H1 (cell line): ENCODE results near the gene NSUN7.

ENCODE experiments used
- EZH2 ChIP-seq: fragments of 200-600 bp; sonication (generic); IDR thresholded peaks from 2 replicates; pipeline ENCODE4 v1.7.1; 2012; ENCODE audit warnings: low read depth, mild to moderate bottlenecking, moderate library complexity, low read length, inconsistent platforms; ENCODE audit not compliant: severe bottlenecking
- MAX ChIP-seq: IDR thresholded peaks from 2 replicates; pipeline ENCODE4 v1.6.1; 2012; ENCODE audit warnings: inconsistent platforms
- NRF1 ChIP-seq: IDR thresholded peaks from 2 replicates; pipeline ENCODE4 v1.6.1; 2011; ENCODE audit warnings: mild to moderate bottlenecking, low read depth, low read length, improper control_type of control experiment
- PHF8 ChIP-seq: fragments of 200-600 bp; sonication (generic); conservative IDR thresholded peaks from 2 replicates; pipeline ENCODE4 v1.7.1; 2012; ENCODE audit warnings: low read depth, mild to moderate bottlenecking, inconsistent platforms, low read length, moderate library complexity
- POLR2A ChIP-seq, 2 experiments: IDR thresholded peaks; 1 replicate in 1 of 2; 2 replicates in 1 of 2; pipeline ENCODE4 v1.6.1; 2011; ENCODE audit warnings: low read depth in 2 of 2, low read length in 2 of 2, mild to moderate bottlenecking in 2 of 2; ENCODE audit errors: control extremely low read depth in 1 of 2
- POLR2AphosphoS5 ChIP-seq: IDR thresholded peaks from 2 replicates; pipeline ENCODE4 v1.6.1; 2011; ENCODE audit warnings: low read depth, low read length
- RAD21 ChIP-seq, 2 experiments: IDR thresholded peaks in 1 of 2; conservative IDR thresholded peaks in 1 of 2; 2 replicates each; pipeline ENCODE4 v1.6.1; 2011; ENCODE audit warnings: low read depth in 2 of 2, low read length in 2 of 2, improper control_type of control experiment in 1 of 2, inconsistent platforms in 1 of 2, mild to moderate bottlenecking in 1 of 2, moderate library complexity in 1 of 2
- SIN3A ChIP-seq, 2 experiments: IDR thresholded peaks in 1 of 2; conservative IDR thresholded peaks in 1 of 2; 2 replicates each; pipeline ENCODE4 v1.6.1; 2011 to 2012; ENCODE audit warnings: low read length in 2 of 2, improper control_type of control experiment in 1 of 2, low read depth in 1 of 2, mild to moderate bottlenecking in 1 of 2
- SRF ChIP-seq: IDR thresholded peaks from 2 replicates; pipeline ENCODE4 v1.6.1; 2011; ENCODE audit warnings: mild to moderate bottlenecking, low read depth, low read length, moderate library complexity

- TF ChIP-seq RAD21 (IDR thresholded peaks at IDR 0.05 in 1 of 2, conservative IDR thresholded peaks at IDR 0.05 in 1 of 2; ENCODE audit: low read depth in 2 of 2, low read length in 2 of 2) (no peak), SRF (no peak), EZH2 (no peak), MAX (no peak), NRF1 (no peak), PHF8 (no peak), POLR2AphosphoS5 (no peak), POLR2A (IDR thresholded peaks at IDR 0.05; ENCODE audit: control extremely low read depth in 1 of 2, low read depth in 2 of 2, low read length in 2 of 2) (no peak), SIN3A (conservative IDR thresholded peaks at IDR 0.05 in 1 of 2, IDR thresholded peaks at IDR 0.05 in 1 of 2; ENCODE audit: low read depth in 1 of 2, low read length in 2 of 2) (no peak)
Observed at GRCh38 chr4:40812856-40813255, 63.1 kb downstream of the NSUN7 start.
